Neural cell (in vitro differentiated cells): ENCODE results near the gene FLOT1.

Source experiments
- CTCF ChIP-seq: fragments of 450-650 bp; IDR thresholded peaks from 2 replicates; pipeline ENCODE4 v1.5.1; 2014; ENCODE audit warnings: antibody characterized with exemption, mild to moderate bottlenecking, moderate library complexity; ENCODE audit not compliant: poor library complexity, severe bottlenecking
- EP300 ChIP-seq: fragments of 450-650 bp; conservative IDR thresholded peaks from 2 replicates; pipeline ENCODE4 v1.6.1; 2014; ENCODE audit warnings: antibody characterized with exemption, mild to moderate bottlenecking, moderate library complexity; ENCODE audit not compliant: poor library complexity, severe bottlenecking
- EZH2 ChIP-seq: fragments of 200-600, 300-800 bp; shearing (Covaris generic), sonication (generic); IDR thresholded peaks from 2 replicates; pipeline ENCODE4 v1.6.1; 2014; ENCODE audit warnings: antibody characterized with exemption, low read length, borderline replicate concordance, mild to moderate bottlenecking; ENCODE audit not compliant: insufficient read depth, poor library complexity, severe bottlenecking
- MXI1 ChIP-seq: fragments of 450-650 bp; conservative IDR thresholded peaks from 2 replicates; pipeline ENCODE4 v1.6.1; 2014; ENCODE audit warnings: antibody characterized with exemption, mild to moderate bottlenecking; ENCODE audit not compliant: poor library complexity, severe bottlenecking
- RAD21 ChIP-seq: fragments of 450-650 bp; conservative IDR thresholded peaks from 2 replicates; pipeline ENCODE4 v1.6.1; 2014; ENCODE audit warnings: antibody characterized with exemption, mild to moderate bottlenecking, moderate library complexity
- TAF1 ChIP-seq: IDR thresholded peaks from 2 replicates; pipeline ENCODE4 v1.6.1; 2012; ENCODE audit warnings: low read depth

GRCh38 chr6:30766461-30767157 is 24.1 kb upstream of the FLOT1 start:
- TF ChIP-seq RAD21 (no peak), CTCF (no peak), TAF1 (no peak), EZH2 (no peak), EP300 (no peak), MXI1 (no peak)
